Measurements from ENCODE around the gene PET100.

Gene PET100

GRCh38 chr19:7612282-7613274 is 17.0 kb upstream of the PET100 start:
- no peak for DNase-seq (ENCODE audit: low read depth in 2 of 2)

DNA sequence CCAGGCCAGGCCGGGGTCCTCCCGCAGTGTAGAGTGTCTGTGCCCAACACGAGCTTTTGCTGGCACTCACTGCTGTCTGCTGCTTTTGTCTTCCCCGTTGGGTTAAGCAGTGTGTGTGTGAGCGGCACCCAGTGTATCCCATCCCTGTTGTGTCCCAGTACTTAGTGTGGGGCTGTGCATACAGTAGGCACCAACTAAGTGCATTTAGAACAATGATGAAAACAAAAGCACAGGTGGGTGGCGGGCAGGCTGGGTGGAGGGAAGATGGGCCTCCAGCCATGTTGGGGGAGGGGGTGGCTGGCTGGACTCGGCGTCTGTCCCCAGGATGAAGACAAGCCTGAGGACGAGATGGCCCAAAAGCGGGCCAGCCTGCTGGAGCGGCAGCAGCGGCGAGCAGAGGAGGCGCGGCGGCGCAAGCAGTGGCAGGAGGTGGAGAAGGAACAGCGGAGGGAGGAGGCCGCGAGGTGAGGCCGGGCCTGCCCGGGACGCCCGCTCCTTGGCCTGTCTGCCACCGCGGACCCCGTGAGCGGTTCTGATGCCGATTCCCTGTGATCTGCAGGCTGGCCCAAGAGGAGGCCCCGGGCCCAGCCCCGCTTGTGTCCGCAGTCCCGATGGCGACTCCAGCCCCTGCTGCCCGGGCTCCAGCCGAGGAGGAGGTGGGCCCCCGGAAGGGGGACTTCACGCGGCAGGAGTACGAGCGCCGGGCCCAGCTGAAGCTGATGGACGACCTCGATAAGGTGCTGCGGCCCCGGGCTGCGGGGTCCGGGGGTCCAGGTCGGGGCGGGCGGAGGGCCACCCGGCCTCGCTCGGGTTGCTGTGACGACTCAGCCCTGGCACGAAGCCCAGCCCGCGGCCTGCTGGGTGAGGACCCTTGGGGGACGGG is 14.5 kb upstream of the PET100 start:
- no peak for DNase-seq (ENCODE audit: low read depth in 2 of 2)

GRCh38 chr19:7617172-7617571 is 12.4 kb upstream of the PET100 start:
- no peak for DNase-seq (ENCODE audit: low read depth in 2 of 2)

GRCh38 chr19:7617735-7618134 is 11.9 kb upstream of the PET100 start:
- DNase-seq (ENCODE audit: low read depth in 2 of 2) = no peak

DNA sequence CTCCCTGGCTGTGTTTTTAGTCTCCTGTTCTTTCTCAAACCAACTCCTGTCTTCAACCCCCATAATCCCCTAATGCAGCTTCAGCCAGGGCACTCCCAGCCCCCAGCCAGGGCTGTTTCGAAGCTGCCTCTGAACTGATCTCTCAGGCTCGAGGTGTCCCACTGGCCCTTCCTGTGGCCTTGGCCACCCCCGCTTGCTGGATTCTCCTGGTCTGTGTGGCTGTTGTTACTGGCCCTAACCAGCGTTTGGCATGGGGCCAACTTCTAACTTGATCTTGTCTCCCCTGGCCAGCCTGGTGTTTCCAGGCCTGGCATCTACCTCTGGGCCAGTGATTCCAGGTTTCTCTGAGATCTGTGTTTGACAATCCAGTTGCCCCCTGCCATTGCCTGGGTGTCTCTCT is 11.2 kb upstream of the PET100 start:
- no peak for DNase-seq (ENCODE audit: low read depth in 2 of 2)

DNA sequence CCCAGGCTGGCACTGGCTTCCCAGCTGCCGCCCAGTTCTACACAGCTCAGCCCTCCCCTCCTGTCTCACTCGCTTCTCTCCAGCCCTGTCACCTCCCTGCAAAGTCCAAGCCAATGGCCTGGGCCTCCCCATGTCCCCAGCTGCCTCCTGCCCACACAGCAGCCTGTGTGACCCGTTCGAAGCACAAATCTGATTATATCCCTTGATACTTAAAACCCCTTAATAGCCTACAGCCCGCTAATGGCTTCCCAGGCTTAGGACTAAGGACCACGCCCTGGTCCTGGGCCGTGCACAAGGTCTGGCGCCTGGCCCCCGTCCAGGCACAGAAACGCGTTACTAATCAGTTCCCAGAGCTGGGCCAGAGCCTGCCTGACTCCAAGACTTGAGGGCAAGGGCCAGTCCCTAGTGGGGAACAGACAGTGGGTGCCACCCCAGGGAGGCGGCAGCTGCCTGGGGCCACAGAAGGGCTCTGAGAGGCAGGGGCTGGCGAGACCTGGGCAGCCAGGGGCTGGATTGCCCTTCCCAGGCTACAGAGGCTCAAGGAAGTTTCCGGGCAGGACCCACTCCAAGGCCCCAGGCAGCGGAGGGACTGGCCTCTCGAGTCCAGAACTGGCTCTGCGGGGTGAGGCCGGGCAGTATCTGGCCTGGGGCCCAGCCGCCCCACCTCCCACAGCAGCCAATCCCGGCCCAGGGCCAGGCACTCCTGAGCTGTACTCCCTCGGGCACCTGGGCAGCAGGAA is 10.7 kb upstream of the PET100 start:
- DNase-seq (ENCODE audit: low read depth in 2 of 2) = no peak

GRCh38 chr19:7619671-7620441 is 9.7 kb upstream of the PET100 start:
- DNase-seq (ENCODE audit: low read depth in 2 of 2) = no peak

DNA sequence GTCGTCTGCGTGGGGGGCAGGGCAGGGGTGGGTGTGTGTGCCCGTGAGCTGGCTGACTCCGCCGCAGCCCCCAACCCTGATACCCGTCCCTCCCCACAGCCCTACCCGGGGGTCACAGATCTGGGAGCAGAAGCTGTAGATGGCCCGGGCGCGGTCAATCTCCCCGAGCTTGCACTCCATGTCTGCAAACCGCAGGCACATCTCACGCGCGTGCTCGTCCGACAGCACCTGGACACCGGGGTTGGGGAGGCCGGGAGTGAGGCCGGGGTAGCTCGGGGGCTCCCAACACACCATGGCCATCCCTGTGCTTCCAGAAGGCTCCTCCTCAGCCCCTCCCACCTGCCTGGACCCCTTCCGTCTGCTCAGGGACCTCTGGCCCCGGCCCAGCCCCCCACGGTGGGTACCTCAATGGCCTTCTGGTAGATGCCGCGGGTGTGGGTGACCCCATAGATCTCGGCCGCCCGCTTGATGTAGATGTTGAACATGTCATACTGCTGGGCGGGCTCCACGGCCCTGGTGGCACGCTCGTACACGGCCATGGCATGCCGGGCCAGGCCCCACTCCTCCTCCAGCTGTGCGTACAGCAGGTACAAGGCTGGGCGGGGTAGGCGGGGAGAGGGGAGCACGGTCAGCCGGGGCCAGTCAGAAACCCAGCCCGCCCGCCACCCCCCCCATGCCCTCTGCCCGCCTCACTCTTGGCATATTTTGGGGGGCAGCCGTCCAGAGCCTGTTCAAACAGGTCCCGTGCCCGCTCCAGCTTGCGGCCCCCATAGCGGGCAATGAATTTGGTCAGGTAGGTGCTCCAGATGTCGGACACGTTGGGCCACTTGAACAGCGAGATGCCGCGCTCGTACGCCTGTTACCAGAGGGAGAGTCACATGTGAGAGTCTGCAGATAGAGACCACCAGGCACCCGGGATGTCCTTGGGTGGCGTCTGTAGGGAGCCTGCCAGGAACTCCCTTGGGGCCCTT is 8.9 kb upstream of the PET100 start:
- DNase-seq (ENCODE audit: low read depth in 2 of 2) = no peak

DNA sequence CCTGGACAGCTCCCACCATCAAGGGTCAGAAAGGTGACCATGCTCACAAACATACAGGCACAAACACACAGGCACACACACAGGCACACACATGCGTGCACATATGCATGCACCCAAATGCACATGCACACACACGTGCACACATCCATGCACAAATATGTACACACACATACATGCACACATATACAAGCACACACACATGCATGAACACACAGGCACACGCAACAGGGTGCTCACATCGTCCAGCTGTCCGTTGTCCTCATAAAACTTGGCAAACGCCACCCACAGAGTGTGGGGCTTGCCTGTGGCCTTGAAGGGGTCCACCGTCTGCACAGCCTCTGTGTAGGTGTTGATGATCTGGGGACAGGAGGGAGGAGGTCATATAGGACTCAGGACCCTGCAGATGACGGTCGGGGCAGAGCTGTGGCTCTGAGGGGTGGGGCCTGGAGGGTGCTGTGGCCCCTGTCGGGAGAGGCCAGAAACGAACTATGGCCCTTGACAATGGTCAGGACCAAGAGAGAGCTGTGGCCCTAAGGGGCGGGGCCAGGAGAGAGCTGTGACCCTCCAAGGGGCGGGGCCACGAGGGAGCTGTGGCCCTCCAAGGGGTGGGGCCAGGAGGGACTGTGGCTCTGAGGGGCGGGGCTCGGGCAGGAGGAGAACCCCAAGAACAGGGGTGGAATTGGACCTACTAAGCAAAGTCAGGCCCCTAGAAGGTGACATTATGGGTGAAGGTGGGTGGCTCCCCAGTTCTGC is 6.5 kb upstream of the PET100 start:
- DNase-seq (ENCODE audit: low read depth in 2 of 2) = no peak

- no peak for DNase-seq (ENCODE audit: low read depth in 2 of 2)
Measured at GRCh38 chr19:7623725-7624603, 5.6 kb upstream of the PET100 start.

- no peak for DNase-seq (ENCODE audit: low read depth in 2 of 2)
Measured at GRCh38 chr19:7624810-7625209, 4.8 kb upstream of the PET100 start.

DNA sequence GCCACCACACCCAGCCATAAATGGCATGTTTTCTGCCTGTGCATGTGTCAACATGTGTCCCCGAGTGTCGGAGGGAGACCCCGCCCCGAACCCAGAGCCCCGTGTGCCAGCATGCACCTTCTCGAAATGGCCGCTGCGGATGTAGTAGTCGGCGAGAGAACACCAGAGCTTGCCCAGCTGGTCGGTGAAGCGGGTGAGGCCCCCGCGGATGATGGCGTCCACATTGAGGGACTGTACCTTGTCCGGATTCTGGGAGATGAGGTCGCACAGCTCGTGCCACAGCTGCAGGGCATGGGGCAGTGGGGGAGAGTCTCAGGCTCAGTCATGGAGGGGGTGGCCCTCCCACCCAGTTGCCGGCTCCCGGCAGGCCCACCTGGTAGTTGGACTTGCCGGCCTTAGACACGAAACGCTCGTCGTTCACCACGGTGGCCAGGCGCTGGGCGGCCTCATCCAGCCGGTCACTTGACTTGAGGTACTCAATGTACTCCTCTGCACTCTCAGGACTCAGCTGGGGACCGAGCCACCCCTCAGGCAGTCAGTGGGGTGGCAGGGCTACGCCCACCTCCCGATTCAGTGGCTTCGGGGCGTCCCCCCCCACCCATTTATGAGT is 3.7 kb upstream of the PET100 start:
- DNase-seq (ENCODE audit: low read depth in 2 of 2) = no peak

DNA sequence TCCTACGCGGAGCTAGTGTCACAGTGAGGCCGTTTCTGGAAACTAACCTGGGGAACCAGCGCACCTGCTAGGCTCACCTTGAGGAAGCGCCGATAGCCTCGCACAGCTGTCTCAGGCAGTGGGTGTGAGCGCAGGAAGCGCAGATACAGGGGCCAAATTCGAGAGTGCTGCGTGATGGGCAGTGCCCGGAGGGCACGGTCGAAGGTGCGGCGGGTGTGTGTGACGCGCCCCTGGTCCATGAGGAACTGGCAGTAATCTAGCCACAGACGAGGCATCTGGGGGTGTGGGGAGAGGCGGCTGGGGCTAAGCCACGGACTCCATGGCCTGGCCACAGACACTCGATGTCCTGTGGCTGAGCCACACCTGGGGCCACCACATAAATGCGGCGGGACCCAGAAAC is 2.4 kb upstream of the PET100 start:
- DNase-seq (ENCODE audit: low read depth in 2 of 2) = no peak

DNA sequence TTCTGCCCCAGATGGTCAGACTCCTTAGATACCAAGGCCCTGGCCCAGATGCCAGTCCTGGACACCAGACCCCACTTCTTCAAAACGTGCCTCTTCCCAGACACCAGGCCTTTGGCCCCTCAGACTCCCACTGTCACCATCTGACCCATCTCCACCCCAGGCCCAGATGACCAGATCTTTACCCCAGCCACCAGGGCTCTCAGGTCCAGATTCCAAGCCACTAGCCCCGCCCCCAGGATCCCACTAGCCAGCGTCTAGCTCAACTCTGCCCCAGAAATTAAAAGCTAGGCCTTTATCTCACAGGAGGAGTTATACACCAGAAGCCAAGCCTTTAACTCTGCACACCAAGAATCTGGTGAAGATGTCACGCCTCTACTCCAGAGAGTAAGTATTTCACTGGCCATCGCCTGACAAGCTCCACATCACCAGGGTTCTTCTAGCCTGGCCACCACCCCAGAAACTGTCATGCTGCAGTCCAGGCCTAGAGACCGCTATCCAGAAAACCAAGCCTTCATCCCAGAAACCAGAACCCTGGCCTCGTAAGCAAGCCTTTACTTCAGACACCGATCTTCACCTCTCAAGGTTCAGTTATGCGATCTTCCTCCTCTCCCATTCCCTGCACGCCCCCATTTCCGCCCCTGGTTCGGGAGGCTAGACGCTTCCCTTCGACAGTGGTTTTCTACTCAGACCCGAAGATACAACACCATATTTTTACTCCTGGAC is 843 bp upstream of the PET100 start:
- no peak for DNase-seq (ENCODE audit: low read depth in 2 of 2)

DNA sequence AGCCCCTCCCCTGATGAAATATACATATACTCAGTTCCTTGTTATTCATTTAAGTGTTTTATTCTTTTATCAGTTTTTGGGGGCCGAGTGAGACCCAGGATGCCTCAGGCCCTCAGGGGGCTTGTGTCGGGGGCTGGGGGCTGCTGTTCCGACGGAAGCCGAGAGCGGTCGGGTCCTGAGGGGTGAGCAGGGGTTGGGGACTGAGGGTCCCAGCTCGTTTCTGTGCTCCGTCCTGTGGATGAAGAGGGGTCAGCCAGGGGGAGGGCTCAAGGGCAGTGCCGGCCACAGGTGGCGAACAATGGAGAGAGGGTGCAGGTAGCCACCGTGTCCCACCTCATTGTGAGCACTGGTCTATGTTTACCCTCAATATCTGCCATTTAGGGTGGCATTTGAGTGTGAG is 2.0 kb downstream of the PET100 start:
- no peak for DNase-seq (ENCODE audit: low read depth in 2 of 2)

DNA sequence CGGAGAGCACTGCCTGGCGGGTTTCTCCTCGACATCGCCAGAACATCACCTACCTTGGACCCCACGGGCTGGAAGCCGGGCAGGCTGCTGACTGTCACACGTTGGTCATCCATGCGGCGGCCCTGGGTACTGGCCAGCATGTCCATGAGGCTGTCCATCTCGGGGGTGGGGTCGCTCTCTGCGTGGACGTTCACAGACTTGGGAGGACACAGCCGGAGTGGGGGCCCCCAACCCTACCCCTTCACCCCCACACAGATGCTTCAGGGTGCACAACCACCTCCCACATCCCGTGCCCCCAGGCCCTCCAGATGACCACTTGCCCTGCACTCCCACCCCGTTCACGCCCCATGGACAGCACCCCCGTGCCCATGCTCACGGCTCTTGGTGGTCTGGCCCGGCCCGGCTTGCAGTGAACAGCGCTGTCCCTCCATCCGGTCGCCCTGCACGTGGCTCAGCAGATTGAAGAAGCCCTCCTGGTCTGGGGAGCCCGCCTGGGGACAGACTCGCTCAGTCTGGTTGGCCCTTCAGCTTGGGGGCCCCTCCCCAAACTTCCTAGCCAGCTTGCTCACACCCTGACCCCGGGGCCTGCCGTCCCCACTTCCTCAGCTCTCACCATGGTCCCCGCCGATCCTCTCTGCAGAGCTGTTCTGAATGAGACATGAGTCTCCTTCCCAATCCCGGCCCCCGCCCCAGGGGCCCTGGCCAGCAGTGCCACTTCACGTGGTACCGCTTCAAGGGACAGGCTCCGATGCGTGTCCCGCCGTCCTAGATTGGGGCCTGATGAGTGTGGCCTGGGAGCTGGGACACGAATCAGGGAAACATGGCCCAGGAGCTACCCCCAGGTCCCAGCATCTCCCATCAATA is 3.0 kb downstream of the PET100 start:
- DNase-seq (ENCODE audit: low read depth in 2 of 2) = no peak

Data from stimulated activated CD8-positive, alpha-beta memory T cell treated with anti-CD3 and anti-CD28 coated beads, Interleukin-2, amount 100 ng/mL, for 1 hour (primary cell).